Retinal pigment epithelial cell (primary cell): Measurements from ENCODE around the gene DCLK1.
A peak's percentile ranks its signal among the peaks of the same experiment; 100 is the strongest.

Source experiments
- DNase-seq: peaks from one replicate; pipeline ENCODE4 v3.0.0-alpha.2; 2010; ENCODE audit warnings: low read depth
- H3K4me3 ChIP-seq: 2 replicates; pipeline ENCODE4 v1.5.1; 2011; ENCODE audit warnings: mild to moderate bottlenecking, low read length, control low read depth, moderate library complexity
- CTCF ChIP-seq: conservative IDR thresholded peaks from 2 replicates; pipeline ENCODE4 v1.5.1; 2011; ENCODE audit warnings: low read depth, low read length, control low read depth, inconsistent platforms

The DCLK1 gene

GRCh38 chr13:35993686-35994085 lies 137.5 kb downstream of the DCLK1 start:
- no peak overlapping the region for H3K4me3 ChIP-seq
- no peak for TF ChIP-seq CTCF

GRCh38 chr13:35992964-35993363 lies 138.2 kb downstream of the DCLK1 start:
- H3K4me3 ChIP-seq, result no peak overlapping the region
- no peak for DNase-seq
- no peak for TF ChIP-seq CTCF

More at GRCh38 chr13:35993686-35994085, 137.5 kb downstream of the DCLK1 start:
- DNase-seq, result no peak

GRCh38 chr13:35990196-35990595 lies 141.0 kb downstream of the DCLK1 start:
- DNase-seq, result no peak
- H3K4me3 ChIP-seq, result no peak overlapping the region
- peak; percentile 9 for TF ChIP-seq CTCF

GRCh38 chr13:35988648-35989081 lies 142.5 kb downstream of the DCLK1 start:
- H3K4me3 ChIP-seq, result no peak overlapping the region
- no peak for DNase-seq
- no peak for TF ChIP-seq CTCF

- H3K4me3 ChIP-seq, result no peak overlapping the region
- TF ChIP-seq CTCF, result no peak
- DNase-seq, result no peak
Observed at GRCh38 chr13:35987572-35988513, 143.3 kb downstream of the DCLK1 start.

- no peak for TF ChIP-seq CTCF
Observed at GRCh38 chr13:35984776-35985453, 146.3 kb downstream of the DCLK1 start.

More at GRCh38 chr13:35984776-35985453, 146.3 kb downstream of the DCLK1 start:
- no peak overlapping the region for H3K4me3 ChIP-seq
- peak; percentile 31 for DNase-seq
